WTC11 (cell line): Measurements from ENCODE around the gene SPTB.

Experiments used
- ELF4 ChIP-seq: sonication (generic); formaldehyde crosslinking; IDR thresholded peaks from 2 replicates; pipeline ENCODE4 v1.8.1; 2022; ENCODE audit warnings: low read depth, mild to moderate bottlenecking, moderate library complexity, missing genetic modification reagents
- FOXP1 ChIP-seq: sonication (generic); formaldehyde crosslinking; IDR thresholded peaks from 2 replicates; pipeline ENCODE4 v1.8.0; 2022; ENCODE audit warnings: missing genetic modification reagents, mild to moderate bottlenecking, moderate library complexity, borderline replicate concordance
- NFYB ChIP-seq: sonication (generic); formaldehyde crosslinking; conservative IDR thresholded peaks from 2 replicates; pipeline ENCODE4 v1.8.0; 2022; ENCODE audit warnings: low read depth, missing genetic modification reagents
- SMAD4 ChIP-seq: sonication (generic); formaldehyde crosslinking; IDR thresholded peaks from 2 replicates; pipeline ENCODE4 v1.8.0; 2022; ENCODE audit warnings: mild to moderate bottlenecking, missing genetic modification reagents
- SOX15 ChIP-seq: fragments of 250-450 bp; sonication (Bioruptor Pico); IDR thresholded peaks from 2 replicates; pipeline ENCODE4 v1.9.0; 2021; ENCODE audit warnings: mild to moderate bottlenecking
- TF ChIP-seq, protein P1 (sequence below): sonication (generic); formaldehyde crosslinking; IDR thresholded peaks from 2 replicates; pipeline ENCODE4 v1.8.1; 2022; ENCODE audit warnings: missing genetic modification reagents, borderline replicate concordance
- TF ChIP-seq, protein P2 (sequence below): fragments of 200-600 bp; IDR thresholded peaks from 2 replicates; pipeline ENCODE4 v1.8.0; 2022; ENCODE audit warnings: antibody characterized with exemption

DNA sequence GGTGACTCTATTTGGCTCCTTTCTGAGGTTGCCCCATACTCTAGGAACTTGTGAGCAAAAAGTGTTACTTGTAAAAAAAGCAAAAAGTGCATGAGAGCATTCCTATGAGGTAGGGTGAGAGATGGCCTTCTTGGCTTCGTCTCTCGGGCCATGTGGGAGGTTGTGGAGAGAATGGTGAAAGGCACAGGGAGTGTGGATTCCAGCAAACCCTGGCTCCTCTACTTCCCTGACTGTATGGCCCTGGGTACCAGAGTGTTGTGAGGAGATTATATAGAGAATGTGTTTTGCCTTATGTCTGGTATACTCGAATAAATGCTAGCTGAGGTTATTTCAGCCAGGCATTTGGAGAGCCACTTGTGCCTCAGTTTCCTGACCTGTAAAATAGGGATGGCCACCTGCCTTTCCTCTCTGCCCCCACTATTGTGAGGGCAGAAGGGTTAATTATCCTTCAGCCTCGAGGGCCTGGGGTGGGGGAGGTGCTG, 164.5 kb downstream of the SPTB start:
- TF ChIP-seq SMAD4 (CRISPR knock-in tag), result no peak
- TF ChIP-seq, protein P1, sequence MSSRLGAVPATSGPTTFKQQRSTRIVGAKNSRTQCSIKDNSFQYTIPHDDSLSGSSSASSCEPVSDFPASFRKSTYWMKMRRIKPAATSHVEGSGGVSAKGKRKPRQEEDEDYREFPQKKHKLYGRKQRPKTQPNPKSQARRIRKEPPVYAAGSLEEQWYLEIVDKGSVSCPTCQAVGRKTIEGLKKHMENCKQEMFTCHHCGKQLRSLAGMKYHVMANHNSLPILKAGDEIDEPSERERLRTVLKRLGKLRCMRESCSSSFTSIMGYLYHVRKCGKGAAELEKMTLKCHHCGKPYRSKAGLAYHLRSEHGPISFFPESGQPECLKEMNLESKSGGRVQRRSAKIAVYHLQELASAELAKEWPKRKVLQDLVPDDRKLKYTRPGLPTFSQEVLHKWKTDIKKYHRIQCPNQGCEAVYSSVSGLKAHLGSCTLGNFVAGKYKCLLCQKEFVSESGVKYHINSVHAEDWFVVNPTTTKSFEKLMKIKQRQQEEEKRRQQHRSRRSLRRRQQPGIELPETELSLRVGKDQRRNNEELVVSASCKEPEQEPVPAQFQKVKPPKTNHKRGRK (CRISPR knock-in tag), result no peak
- TF ChIP-seq NFYB (CRISPR knock-in tag), result no peak
- TF ChIP-seq, protein P2, sequence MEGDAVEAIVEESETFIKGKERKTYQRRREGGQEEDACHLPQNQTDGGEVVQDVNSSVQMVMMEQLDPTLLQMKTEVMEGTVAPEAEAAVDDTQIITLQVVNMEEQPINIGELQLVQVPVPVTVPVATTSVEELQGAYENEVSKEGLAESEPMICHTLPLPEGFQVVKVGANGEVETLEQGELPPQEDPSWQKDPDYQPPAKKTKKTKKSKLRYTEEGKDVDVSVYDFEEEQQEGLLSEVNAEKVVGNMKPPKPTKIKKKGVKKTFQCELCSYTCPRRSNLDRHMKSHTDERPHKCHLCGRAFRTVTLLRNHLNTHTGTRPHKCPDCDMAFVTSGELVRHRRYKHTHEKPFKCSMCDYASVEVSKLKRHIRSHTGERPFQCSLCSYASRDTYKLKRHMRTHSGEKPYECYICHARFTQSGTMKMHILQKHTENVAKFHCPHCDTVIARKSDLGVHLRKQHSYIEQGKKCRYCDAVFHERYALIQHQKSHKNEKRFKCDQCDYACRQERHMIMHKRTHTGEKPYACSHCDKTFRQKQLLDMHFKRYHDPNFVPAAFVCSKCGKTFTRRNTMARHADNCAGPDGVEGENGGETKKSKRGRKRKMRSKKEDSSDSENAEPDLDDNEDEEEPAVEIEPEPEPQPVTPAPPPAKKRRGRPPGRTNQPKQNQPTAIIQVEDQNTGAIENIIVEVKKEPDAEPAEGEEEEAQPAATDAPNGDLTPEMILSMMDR, result no peak
- no peak for TF ChIP-seq SOX15 (CRISPR knock-in tag)
- no peak for TF ChIP-seq FOXP1
- TF ChIP-seq ELF4, result no peak
